GM12878 (cell line): ENCODE data around the gene ARHGAP6. TPM values are rescaled to one million over a fixed set of nuclear protein-coding genes. Genes with fewer than 3 reads are reported as not detected.

Experiments
- ATAC-seq: fragments of 200-7000 bp; cut with Tn5 transposase; 3 replicates; pipeline ENCODE4 v1.9.1; 2020; ENCODE audit warnings: mild to moderate bottlenecking, moderate library complexity
- BruUV-seq: library from RNA; stranded (reverse); fragments of 400-500 nt; replicated peaks from 2 replicates; lab custom pipeline; 2021; lab: Mats Ljungman, UMichigan
- CTCF ChIA-PET: fragments of 300-600 bp; sonication (Branson Sonifier 250); formaldehyde crosslinking; extraction: SDS; loops from one replicate; lab custom pipeline; 2021; ENCODE audit warnings: inconsistent platforms; lab: Yijun Ruan, JAX
- POLR2A ChIA-PET: fragments of 350-600 bp; formaldehyde crosslinking; extraction: SDS; loops from one replicate; lab custom pipeline; 2021; ENCODE audit warnings: inconsistent platforms; lab: Charles Lee
- RAD21 ChIA-PET: fragments of 300-600 bp; sonication (Branson Sonifier 250); formaldehyde crosslinking; loops from one replicate; lab custom pipeline; 2023; ENCODE audit warnings: antibody characterized with exemption; ENCODE audit not compliant: unreplicated experiment; lab: Charles Lee
- SMC1A ChIA-PET: fragments of 300-600 bp; sonication (Branson Sonifier 250); formaldehyde crosslinking; loops from one replicate; lab custom pipeline; 2023; ENCODE audit not compliant: unreplicated experiment, uncharacterized antibody; lab: Charles Lee
- DNase-seq: peaks from one replicate; pipeline ENCODE4 v3.0.0-alpha.2; 2011; ENCODE audit warnings: low read depth, low spot score
- FAIRE-seq: peaks from 3 replicates; lab custom pipeline; 2011; peaks lifted over from hg19 to GRCh38; lab: Jason Lieb, UNC
- H2AFZ ChIP-seq: 2 replicates; pipeline ENCODE4 v1.6.0; 2011; ENCODE audit warnings: low read depth, low read length, control low read depth; ENCODE audit not compliant: control insufficient read depth
- H3K27ac ChIP-seq: 2 replicates; pipeline ENCODE4 v1.5.1; 2011; ENCODE audit warnings: control low read depth; ENCODE audit not compliant: control insufficient read depth, insufficient read depth
- H3K27me3 ChIP-seq, 2 experiments: replicated peaks in 1 of 2; 2 replicates each; pipeline versions ENCODE4 v1.6.0 to v1.6.1; 2011; ENCODE audit warnings: low read length in 1 of 2; ENCODE audit not compliant: control insufficient read depth in 2 of 2, insufficient read depth in 2 of 2
- H3K36me3 ChIP-seq, 2 experiments: 2 replicates each; pipeline ENCODE4 v1.5.1; 2011; ENCODE audit warnings: low read length in 1 of 2; ENCODE audit not compliant: control insufficient read depth in 2 of 2, insufficient read depth in 2 of 2
- H3K4me1 ChIP-seq: 2 replicates; pipeline ENCODE4 v1.6.1; 2011; ENCODE audit warnings: mild to moderate bottlenecking, low read length, moderate library complexity, mixed read lengths; ENCODE audit not compliant: control insufficient read depth, insufficient read depth
- H3K4me2 ChIP-seq: 2 replicates; pipeline ENCODE4 v1.6.0; 2011; ENCODE audit warnings: control low read depth; ENCODE audit not compliant: control insufficient read depth, insufficient read depth
- H3K4me3 ChIP-seq: fragments of 200-600 bp; sonication (generic); 2 replicates; pipeline ENCODE4 v1.5.1; 2016
- H3K79me2 ChIP-seq: 2 replicates; pipeline ENCODE4 v1.6.0; 2011; ENCODE audit warnings: low read length; ENCODE audit not compliant: control insufficient read depth, insufficient read depth
- H3K9ac ChIP-seq: 2 replicates; pipeline ENCODE4 v1.8.0; 2011; ENCODE audit warnings: low read length, control low read depth, mixed read lengths; ENCODE audit not compliant: control insufficient read depth, insufficient read depth
- H3K9me3 ChIP-seq: replicated peaks from 3 replicates; pipeline ENCODE4 v1.5.1; 2011; ENCODE audit warnings: mild to moderate bottlenecking, low read length; ENCODE audit not compliant: control insufficient read depth, insufficient read depth
- H4K20me1 ChIP-seq: 2 replicates; pipeline ENCODE4 v1.6.0; 2011; ENCODE audit not compliant: control insufficient read depth, insufficient read depth
- BHLHE40 ChIP-seq, 2 experiments: fragments of 450-650 bp in 1 of 2; IDR thresholded peaks; 2 replicates each; pipeline ENCODE4 v1.6.1; 2011 to 2017; ENCODE audit warnings: low read depth in 2 of 2, borderline replicate concordance in 1 of 2, improper control_type of control experiment in 1 of 2, low read length in 1 of 2, mild to moderate bottlenecking in 1 of 2
- in situ Hi-C: fragments of 300-500 bp; cut with MboI; formaldehyde crosslinking; loops from 9 replicates; pipeline ENCODE4 v1.14.3; 2018; ENCODE audit warnings: mixed read lengths
- intact Hi-C: fragments of 100-400 bp; cut with micrococcal nuclease; formaldehyde crosslinking; loops from one replicate; pipeline ENCODE4 v1.14.2; 2022; ENCODE audit not compliant: unreplicated experiment
- polyA plus RNA-seq, 11 experiments: library from polyadenylated mRNA; depleted of rRNA in 4 of 11; unstranded in 6 of 11; stranded (reverse) in 5 of 11; fragments of >200 nt; fragmentation: Nextera tagmentation in 4 of 11; fragmentation: Illumina TruSeq in 1 of 11; extraction: Ambion mirVana in 4 of 11; extraction: Trizol in 1 of 11; gene quantifications; 1 replicate in 1 of 11; 2 replicates in 10 of 11; pipeline versions ENCODE4 v1.2.1 to v1.2.3, GENCODE V29; 2011 to 2016; ENCODE audit warnings: inconsistent platforms in 2 of 11, missing spikeins in 2 of 11, low read depth in 1 of 11
- total RNA-seq, 4 experiments: library from RNA; depleted of rRNA in 3 of 4; stranded (reverse); fragments of >200 nt in 3 of 4; fragmentation: Illumina TruSeq in 1 of 4; extraction: Trizol in 1 of 4; gene quantifications; 2 replicates each; pipeline versions ENCODE4 v1.2.1 to v1.2.3, GENCODE V29; 2013 to 2021
- TF ChIP-seq, protein P1 (sequence below): fragments of 450-650 bp; IDR thresholded peaks from 2 replicates; pipeline ENCODE4 v1.6.1; 2016; ENCODE audit warnings: mild to moderate bottlenecking, moderate library complexity, borderline replicate concordance

The ARHGAP6 gene
- total and polyA plus RNA-seq, 10 of the 15 experiments (the other 5 are each of a cell fraction or from before 2014, with no cell fraction given): 0.20 to 1.8 (median 0.76) TPM

DNA sequence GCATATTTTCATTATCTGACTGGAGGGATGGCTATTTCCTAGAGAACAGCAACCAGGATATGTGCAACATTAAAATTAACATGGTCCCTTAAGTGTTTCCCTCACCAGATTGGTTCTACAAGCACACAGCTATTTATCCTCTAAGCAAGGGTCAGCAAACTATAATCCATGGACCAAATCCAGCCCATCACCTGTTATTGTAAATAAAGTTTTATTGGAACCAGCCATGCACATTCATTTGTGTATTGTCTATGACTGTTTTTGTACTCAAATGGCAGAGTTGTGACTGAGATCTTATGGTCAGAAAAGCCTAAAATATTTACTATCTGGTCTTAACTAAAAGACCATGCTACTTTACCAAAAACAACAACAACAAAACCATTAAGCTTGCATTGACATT, 294.6 kb downstream of the ARHGAP6 start:
- no peaks in the 10 kb centered on the region for H3K27me3 ChIP-seq
- no peaks in the 10 kb centered on the region for H3K4me1 ChIP-seq
- H3K9me3 ChIP-seq: no peaks in the 10 kb centered on the region
- ChIA-PET RAD21 (interaction anchor here (1.0 kb wide), 1 partner anchor 15 kb away, joined by 3 read pairs; no protein-coding TSS in a partner anchor), POLR2A (no interaction called here), CTCF (interaction anchor here (1.0 to 4.7 kb wide), 4 partner anchors 10 to 228 kb away, joined by 3 to 30 read pairs (median 6); no protein-coding TSS in a partner anchor), SMC1A (interaction anchor here (0.5 to 3.0 kb wide), 5 partner anchors 8 to 218 kb away, joined by 3 to 21 read pairs (median 4); no protein-coding TSS in a partner anchor)
- no peak overlapping the region for H3K4me2 ChIP-seq
- ATAC-seq (no peak), FAIRE-seq (no peak), DNase-seq (no peak)
- BruUV-seq: no TSS peak
- no peak overlapping the region for H3K9ac ChIP-seq
- no peaks in the 10 kb centered on the region for H3K79me2 ChIP-seq
- TF ChIP-seq, protein P1, sequence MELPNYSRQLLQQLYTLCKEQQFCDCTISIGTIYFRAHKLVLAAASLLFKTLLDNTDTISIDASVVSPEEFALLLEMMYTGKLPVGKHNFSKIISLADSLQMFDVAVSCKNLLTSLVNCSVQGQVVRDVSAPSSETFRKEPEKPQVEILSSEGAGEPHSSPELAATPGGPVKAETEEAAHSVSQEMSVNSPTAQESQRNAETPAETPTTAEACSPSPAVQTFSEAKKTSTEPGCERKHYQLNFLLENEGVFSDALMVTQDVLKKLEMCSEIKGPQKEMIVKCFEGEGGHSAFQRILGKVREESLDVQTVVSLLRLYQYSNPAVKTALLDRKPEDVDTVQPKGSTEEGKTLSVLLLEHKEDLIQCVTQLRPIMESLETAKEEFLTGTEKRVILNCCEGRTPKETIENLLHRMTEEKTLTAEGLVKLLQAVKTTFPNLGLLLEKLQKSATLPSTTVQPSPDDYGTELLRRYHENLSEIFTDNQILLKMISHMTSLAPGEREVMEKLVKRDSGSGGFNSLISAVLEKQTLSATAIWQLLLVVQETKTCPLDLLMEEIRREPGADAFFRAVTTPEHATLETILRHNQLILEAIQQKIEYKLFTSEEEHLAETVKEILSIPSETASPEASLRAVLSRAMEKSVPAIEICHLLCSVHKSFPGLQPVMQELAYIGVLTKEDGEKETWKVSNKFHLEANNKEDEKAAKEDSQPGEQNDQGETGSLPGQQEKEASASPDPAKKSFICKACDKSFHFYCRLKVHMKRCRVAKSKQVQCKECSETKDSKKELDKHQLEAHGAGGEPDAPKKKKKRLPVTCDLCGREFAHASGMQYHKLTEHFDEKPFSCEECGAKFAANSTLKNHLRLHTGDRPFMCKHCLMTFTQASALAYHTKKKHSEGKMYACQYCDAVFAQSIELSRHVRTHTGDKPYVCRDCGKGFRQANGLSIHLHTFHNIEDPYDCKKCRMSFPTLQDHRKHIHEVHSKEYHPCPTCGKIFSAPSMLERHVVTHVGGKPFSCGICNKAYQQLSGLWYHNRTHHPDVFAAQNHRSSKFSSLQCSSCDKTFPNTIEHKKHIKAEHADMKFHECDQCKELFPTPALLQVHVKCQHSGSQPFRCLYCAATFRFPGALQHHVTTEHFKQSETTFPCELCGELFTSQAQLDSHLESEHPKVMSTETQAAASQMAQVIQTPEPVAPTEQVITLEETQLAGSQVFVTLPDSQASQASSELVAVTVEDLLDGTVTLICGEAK: peak; percentile 69
- TF ChIP-seq BHLHE40 (IDR thresholded peaks at IDR 0.05; ENCODE audit: borderline replicate concordance in 1 of 2, low read depth in 2 of 2, low read length in 1 of 2): no peak
- in situ Hi-C loops (no loop called here), intact Hi-C loops (no loop called here)
- H3K36me3 ChIP-seq: no peaks in the 10 kb centered on the region
- no peaks in the 10 kb centered on the region for H4K20me1 ChIP-seq
- no peak overlapping the region for H3K27ac ChIP-seq
- no peak overlapping the region for H3K4me3 ChIP-seq
- H2AFZ ChIP-seq: no peak overlapping the region
